Activated naive CD4-positive, alpha-beta T cell treated with anti-CD3 and anti-CD28 coated beads, Interleukin-2, amount 50 U/mL, for 24 hours (primary cell): ENCODE results near the gene DNTT.
A peak's percentile ranks its signal among the peaks of the same experiment; 100 is the strongest.

ENCODE experiments used
- H3K27ac Mint-ChIP-seq: one replicate; pipeline ENCODE4 v1.8.0; 2021; ENCODE audit warnings: mild to moderate bottlenecking, mixed read lengths
- H3K27me3 Mint-ChIP-seq: one replicate; pipeline ENCODE4 v1.8.0; 2021; ENCODE audit warnings: mixed read lengths
- H3K36me3 Mint-ChIP-seq: one replicate; pipeline ENCODE4 v1.8.0; 2021; ENCODE audit warnings: mixed read lengths
- H3K4me1 Mint-ChIP-seq: one replicate; pipeline ENCODE4 v1.8.0; 2021; ENCODE audit warnings: mixed read lengths
- H3K4me3 Mint-ChIP-seq: one replicate; pipeline ENCODE4 v1.8.0; 2021; ENCODE audit warnings: mild to moderate bottlenecking, mixed read lengths
- H3K9me3 Mint-ChIP-seq: one replicate; pipeline ENCODE4 v1.8.0; 2021; ENCODE audit warnings: mixed read lengths

DNTT gene

DNA sequence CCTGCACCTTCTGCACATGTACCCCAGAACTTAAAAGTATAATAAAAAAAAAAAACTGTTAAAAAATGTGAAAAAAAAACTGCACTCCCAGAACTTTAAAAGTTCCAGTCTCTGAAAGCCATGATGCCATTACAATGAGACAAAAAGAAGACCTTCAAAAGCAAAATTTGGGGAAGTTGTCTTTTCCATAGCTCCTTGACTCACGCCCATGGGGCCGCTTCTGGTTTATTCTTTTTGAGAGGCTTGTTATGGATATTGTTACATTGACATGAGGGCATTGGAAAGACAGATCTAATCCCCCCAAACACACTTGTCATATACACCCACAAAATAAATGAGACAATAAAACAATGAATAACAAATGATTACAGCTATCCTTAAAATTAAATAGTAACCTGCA is 33.7 kb upstream of the DNTT start:
- Mint-ChIP-seq H3K9me3 (no peaks in the 10 kb centered on the region), H3K27me3 (peaks cover 2% of the 10 kb centered on the region), H3K4me3 (no peak overlapping the region), H3K27ac (no peak overlapping the region), H3K36me3 (no peaks in the 10 kb centered on the region), H3K4me1 (no peaks in the 10 kb centered on the region)

DNA sequence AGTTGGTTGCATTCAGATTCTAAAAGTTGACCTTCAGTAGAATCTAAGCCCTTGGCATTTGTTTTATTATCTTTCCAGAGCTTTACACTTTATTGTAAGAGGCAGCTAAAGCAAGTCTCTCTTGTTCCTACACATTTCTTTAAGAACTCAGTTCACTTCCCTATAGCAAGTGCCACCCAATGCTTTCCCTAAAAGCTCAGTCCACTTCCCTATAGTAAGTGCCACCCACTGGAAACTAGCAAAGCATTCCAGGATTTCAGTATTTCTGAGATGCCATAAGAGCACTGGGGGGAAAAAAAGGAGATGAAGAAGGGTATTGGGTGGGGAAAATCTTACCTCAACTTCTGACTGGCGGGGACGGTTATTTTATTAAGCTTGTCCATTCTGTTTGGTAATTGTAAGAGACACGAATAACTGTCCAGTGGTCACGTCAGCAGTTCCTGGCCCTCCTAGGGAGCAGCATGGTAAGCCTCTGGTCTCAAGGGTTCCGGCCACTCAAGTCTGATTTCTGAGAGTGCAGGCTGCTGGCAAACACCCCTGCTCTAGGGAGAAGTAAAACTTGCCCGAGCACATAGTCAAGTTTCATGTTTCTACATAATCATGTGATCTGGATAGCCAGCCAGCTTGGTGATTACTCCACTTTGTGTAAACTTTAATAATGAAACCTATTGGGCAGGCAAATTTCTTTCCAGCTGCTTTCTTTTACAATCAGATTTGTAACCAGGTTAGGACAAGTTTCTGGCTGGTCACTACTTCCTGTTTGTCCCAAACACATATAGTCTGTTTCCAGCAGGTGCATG is 33.0 kb upstream of the DNTT start, which contains the start of gene BLNK:
BLNK (minus strand) TSS at position 554 of the 800 bp plus-strand sequence; CDS start at position 383, 171 bp downstream.
- Mint-ChIP-seq H3K36me3 (no peaks in the 10 kb centered on the region), H3K9me3 (no peaks in the 10 kb centered on the region), H3K27ac (no peak within 1 kb of the TSS), H3K4me1 (no peaks in the 10 kb centered on the region), H3K27me3 (peaks cover 2% of the 10 kb centered on the region), H3K4me3 (no peak within 1 kb of the TSS)

DNA sequence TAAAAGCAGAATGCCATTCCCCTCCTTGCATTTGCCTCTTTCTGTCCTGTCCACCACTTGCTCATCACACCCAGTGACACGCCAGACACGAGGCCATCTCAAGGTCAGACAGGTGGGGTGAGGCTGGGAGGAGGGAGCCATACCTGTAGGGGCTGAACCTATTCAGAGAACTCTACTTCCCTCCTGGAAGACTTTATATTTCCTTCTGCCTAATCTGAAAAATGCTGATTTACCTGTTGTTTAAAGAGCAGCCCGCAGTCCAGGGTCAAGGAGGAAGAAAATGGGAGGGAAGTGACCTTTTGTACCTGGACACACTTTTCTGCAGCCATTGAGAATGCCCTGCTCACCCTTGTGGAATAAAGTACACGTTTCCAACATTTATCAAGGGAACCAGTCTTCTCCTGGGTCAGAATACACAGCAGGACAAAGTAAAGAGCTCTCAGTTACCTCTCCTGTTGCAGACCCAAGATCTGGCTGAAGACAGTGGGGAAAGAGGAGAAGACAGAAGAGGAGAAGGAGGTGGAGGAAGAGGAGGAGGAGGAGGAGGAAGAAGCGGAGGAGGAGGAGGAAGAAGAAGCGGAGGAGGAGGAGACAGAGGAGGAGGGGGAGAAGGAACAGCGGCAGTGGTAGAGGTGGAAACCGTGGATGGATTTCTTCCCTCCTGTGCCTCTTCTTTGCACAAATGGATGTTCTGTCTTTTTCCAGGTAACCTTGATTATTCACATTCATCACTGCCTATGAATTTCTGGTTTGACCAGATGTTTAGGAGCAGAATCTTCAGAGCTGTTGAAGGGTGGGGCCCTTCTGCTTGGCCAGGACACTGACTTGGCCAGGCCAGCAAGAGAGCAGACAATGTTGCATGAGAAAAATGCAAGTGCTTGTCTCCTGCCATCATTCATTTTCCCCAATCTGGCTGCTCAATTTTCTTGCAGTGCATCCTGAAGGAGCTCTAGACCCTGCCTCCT is 31.6 kb upstream of the DNTT start:
- H3K27ac Mint-ChIP-seq: no peak overlapping the region
- no peaks in the 10 kb centered on the region for H3K36me3 Mint-ChIP-seq
- H3K27me3 Mint-ChIP-seq: peaks cover 2% of the 10 kb centered on the region
- H3K4me3 Mint-ChIP-seq: no peak overlapping the region
- H3K4me1 Mint-ChIP-seq: no peaks in the 10 kb centered on the region
- H3K9me3 Mint-ChIP-seq: no peaks in the 10 kb centered on the region

DNA sequence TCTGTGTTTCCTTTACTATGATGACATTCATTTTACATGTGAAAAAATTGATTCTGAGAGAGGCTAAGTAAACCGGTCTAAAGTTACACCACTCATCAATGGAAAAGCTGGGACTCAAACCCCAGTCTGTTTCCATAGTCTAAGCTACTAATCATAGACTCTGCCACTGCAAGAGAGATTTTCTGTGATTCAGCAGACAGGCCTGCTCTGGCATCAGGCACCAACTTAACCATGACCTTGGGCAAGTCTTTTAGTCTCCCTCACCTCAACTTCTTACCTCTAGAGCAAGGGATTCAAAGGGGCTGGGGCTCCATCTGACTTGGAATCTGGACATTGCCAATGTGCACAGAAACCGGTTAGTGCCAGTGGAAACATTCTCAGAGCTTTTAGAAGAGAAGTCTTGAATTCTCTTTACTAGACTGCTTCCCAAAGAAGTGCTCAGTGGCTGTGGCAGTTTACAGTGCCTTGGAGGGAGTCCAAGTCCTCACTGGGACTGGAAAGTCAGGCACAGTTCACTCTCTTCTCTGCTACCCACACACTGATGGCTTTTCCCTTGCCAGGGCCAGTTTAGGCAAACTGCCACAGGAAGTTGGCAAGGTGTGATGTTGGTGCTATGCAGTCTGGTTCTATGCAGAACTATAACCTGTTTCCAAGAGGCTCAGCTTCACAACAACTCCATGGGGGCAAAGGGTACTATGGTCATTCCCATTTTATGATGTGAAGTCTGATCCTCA is 28.4 kb upstream of the DNTT start:
- Mint-ChIP-seq H3K4me1 (no peaks in the 10 kb centered on the region), H3K27me3 (peaks cover 2% of the 10 kb centered on the region), H3K36me3 (no peaks in the 10 kb centered on the region), H3K9me3 (no peaks in the 10 kb centered on the region), H3K4me3 (no peak overlapping the region), H3K27ac (no peak overlapping the region)

DNA sequence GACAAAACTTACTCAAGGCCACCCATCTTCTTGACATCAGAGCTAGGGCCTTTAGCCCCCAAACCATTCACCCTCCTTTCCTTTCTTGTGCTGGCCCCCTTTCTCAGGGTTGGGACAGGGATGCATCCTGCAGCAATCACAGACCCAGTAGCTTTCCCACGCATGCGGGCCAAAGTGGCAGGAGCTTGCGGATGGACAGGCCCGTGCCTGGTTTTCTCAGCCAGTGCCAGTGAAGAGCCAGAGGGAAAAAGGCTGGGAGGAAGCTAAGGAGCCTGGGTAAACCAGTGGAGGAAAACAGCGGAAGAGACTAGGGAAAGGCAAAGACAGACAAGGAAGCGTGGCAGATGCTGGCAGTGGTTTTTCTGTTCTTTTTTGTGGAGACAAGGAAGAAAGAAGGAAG is 27.8 kb upstream of the DNTT start:
- H3K36me3 Mint-ChIP-seq: no peaks in the 10 kb centered on the region
- H3K9me3 Mint-ChIP-seq: no peaks in the 10 kb centered on the region
- H3K27ac Mint-ChIP-seq: no peak overlapping the region
- no peaks in the 10 kb centered on the region for H3K4me1 Mint-ChIP-seq
- H3K27me3 Mint-ChIP-seq: peaks cover 2% of the 10 kb centered on the region
- H3K4me3 Mint-ChIP-seq: no peak overlapping the region

DNA sequence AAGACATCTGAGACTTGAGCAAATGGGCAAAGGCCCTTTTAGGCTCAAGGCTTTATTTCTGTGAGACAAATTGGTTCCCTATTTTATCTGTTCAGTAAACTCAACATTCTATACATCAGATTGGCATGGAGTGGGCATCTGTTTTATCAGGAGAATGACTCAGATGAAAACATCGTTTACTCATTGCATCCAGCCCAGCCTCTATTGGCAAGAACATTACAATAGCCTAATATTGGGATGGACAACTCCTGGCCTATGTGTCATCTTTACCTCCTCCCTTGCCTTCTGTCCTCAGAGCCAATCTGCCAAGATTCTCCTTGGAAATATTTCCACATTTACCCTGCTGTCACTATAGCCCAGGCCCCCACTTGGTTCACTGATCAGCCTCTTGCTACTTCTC is 27.4 kb upstream of the DNTT start:
- Mint-ChIP-seq H3K9me3 (no peaks in the 10 kb centered on the region), H3K4me1 (no peaks in the 10 kb centered on the region), H3K36me3 (no peaks in the 10 kb centered on the region), H3K4me3 (no peak overlapping the region), H3K27ac (no peak overlapping the region), H3K27me3 (peaks cover 2% of the 10 kb centered on the region)

DNA sequence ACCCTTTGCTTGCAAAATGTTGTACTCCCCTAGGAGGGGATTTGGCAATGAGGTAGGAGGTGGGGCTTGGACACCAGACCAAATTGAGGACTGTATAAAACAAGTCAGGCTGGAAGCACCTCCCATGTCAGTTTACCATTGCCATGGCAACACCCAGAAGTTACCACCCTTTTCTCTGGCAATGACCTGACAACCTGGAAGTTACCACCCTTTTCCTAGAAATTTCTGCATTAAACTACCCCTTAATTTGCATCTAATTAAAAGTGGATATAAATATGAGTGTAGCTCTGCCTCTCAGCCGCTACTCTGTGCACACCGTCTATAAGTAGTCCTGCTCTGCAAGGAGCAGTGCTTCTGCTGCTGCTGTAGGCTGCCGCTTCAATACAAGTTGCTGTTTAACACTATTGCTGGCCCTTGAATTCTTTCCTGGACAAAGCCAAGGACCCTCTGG is 25.0 kb upstream of the DNTT start:
- H3K27ac Mint-ChIP-seq: no peak overlapping the region
- no peak overlapping the region for H3K4me3 Mint-ChIP-seq
- H3K27me3 Mint-ChIP-seq: peaks cover 2% of the 10 kb centered on the region
- no peaks in the 10 kb centered on the region for H3K36me3 Mint-ChIP-seq
- no peaks in the 10 kb centered on the region for H3K4me1 Mint-ChIP-seq
- H3K9me3 Mint-ChIP-seq: no peaks in the 10 kb centered on the region

DNA sequence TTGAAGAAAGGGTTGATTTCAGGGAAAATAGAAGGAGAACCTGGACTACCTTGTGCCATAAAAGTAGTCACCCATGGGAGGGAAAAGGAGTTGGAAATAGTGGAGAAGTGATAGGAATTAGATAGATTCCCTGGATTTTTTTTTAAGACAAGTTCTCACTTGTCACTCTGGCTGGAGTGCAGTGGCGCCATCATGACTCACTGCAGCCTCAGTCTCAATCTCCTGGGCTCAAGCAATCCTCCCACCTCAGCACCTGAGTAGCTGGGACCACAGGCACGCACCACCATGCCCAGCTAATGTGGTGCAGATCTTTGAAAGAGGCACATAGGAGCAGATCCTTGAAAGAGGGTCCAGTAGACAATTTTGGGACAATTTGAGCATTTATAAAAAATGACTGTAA is 23.4 kb upstream of the DNTT start:
- H3K4me1 Mint-ChIP-seq: no peaks in the 10 kb centered on the region
- H3K36me3 Mint-ChIP-seq: no peaks in the 10 kb centered on the region
- no peaks in the 10 kb centered on the region for H3K9me3 Mint-ChIP-seq
- no peak overlapping the region for H3K4me3 Mint-ChIP-seq
- no peak overlapping the region for H3K27ac Mint-ChIP-seq
- H3K27me3 Mint-ChIP-seq: peaks cover 2% of the 10 kb centered on the region

DNA sequence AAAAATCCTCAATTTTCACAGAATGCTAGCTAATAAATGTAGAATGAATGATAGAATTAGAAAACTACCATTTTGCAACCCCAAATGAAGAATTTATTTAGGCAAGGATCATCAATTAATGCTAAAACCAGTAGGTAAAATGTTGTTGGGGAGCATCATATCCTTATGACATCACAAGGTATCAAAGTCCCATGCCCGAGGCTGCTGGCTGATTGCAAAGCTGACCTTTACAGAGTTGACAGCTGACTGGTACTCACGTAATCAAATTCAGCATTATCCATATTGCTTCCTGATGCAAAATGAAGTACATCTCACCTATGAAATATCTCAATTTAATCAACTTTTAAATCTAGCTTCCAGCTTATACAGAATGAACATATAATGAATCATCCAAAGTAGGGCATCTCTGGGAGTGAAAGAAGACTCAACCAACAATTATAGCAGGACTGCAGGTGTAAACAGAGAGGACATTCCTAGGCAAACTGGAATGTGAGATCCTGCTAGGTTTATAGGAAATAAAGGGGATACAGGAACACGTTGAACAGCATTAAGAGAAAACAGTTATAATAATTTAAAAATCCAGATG is 22.7 kb upstream of the DNTT start:
- H3K4me1 Mint-ChIP-seq: no peaks in the 10 kb centered on the region
- H3K27me3 Mint-ChIP-seq: peaks cover 2% of the 10 kb centered on the region
- no peaks in the 10 kb centered on the region for H3K36me3 Mint-ChIP-seq
- H3K9me3 Mint-ChIP-seq: no peaks in the 10 kb centered on the region
- H3K27ac Mint-ChIP-seq: no peak overlapping the region
- H3K4me3 Mint-ChIP-seq: no peak overlapping the region

DNA sequence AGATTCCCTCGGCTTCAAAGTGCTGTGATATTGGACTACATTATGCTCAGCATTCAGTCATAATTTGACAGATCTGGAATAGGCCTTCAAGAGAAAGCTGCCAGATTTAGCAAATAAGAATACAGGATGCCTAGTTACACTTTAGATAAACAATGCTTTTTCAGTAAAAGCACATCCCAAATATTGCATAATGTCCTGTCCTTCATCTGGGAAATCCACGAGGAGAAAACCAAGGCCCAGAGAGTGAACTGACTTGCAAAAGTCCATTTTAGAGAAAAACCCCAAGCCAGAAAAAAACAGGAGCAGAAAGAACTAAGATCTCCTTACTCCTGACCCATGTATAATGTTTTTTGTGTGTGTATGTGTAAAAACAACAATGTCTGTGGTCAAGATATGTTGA is 20.9 kb upstream of the DNTT start:
- no peaks in the 10 kb centered on the region for H3K36me3 Mint-ChIP-seq
- no peak overlapping the region for H3K4me3 Mint-ChIP-seq
- no peaks in the 10 kb centered on the region for H3K27me3 Mint-ChIP-seq
- no peaks in the 10 kb centered on the region for H3K9me3 Mint-ChIP-seq
- no peak overlapping the region for H3K27ac Mint-ChIP-seq
- H3K4me1 Mint-ChIP-seq: peaks cover 16% of the 10 kb centered on the region

DNA sequence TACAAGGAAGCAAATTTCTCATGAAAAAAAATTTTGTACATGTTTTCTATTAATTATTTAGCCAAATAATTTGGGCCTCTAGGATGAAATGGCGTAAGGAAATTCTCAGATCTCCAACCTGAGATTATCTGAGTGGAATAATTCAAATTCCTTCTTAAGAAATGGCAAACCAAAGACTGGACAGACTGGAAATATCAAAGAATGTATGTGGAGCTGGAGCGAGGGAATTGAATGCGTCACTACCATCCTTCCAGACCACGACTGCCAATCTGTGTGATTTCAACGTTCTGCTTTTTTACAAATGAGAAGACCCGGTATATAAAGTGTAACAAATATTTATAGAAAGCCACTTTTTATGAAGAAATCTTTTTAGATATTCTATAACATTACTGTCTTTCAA is 20.5 kb upstream of the DNTT start:
- Mint-ChIP-seq H3K9me3 (no peaks in the 10 kb centered on the region), H3K27ac (no peak overlapping the region), H3K27me3 (no peaks in the 10 kb centered on the region), H3K4me1 (peaks cover 18% of the 10 kb centered on the region), H3K4me3 (no peak overlapping the region), H3K36me3 (no peaks in the 10 kb centered on the region)

DNA sequence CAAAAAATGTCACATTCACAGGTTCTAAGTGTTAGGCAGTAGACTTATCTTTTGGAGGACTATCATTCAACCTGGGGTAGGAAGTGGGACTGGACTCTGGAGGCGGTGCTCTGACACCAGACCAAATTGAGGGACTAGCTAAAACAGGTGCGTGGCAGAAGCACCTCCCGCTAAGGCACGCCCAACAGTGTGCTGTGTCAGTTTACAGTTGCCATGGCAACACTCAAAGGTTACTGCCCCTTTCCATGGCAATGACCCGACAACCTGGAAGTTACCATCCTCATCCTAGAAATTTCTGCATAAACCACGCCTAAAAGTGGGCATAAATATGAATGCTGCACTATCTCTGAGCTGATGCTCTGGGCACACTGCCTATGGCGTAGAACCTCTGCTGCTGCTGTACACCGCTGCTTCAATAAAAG is 18.9 kb upstream of the DNTT start:
- Mint-ChIP-seq H3K9me3 (no peaks in the 10 kb centered on the region), H3K36me3 (no peaks in the 10 kb centered on the region), H3K4me1 (peaks cover 18% of the 10 kb centered on the region), H3K27ac (no peak overlapping the region), H3K4me3 (no peak overlapping the region), H3K27me3 (no peaks in the 10 kb centered on the region)

DNA sequence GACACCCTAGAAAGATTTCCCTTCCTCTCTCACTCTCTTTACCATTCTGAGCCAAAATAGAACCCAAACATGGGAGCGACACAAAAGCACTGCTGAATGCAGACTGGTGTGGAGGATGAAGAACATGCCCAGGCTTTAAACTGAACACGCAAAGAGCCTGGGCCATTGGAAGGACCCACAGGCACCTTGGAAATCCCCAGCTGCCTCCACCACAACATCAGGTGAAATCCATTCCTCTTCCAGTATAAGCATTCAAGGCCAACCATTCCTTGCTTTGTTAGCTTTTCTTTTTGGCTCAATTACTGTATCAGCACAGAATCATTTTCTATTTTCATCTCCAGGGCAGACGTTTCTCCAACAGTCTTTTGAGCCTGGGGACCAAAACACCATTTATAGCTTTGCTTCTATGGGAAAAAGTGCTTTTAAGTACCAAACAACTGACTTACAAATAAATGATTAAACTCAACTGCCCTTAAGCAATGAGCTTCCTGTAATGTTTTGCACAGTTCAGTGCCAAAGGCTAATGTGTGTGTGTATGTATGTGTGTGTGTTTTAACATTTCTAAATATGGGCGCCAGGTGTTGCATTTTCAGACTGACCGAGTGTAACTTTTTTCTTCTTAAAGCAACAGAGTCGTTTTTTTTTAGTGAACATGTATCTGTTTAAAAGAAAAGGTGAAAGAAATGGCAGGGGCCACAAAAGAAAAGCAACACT is 16.7 kb upstream of the DNTT start:
- no peaks in the 10 kb centered on the region for H3K27me3 Mint-ChIP-seq
- peaks cover 21% of the 10 kb centered on the region for H3K4me1 Mint-ChIP-seq
- no peaks in the 10 kb centered on the region for H3K36me3 Mint-ChIP-seq
- peak overlapping the region; percentile 47 for H3K4me3 Mint-ChIP-seq
- H3K9me3 Mint-ChIP-seq: no peaks in the 10 kb centered on the region
- H3K27ac Mint-ChIP-seq: peak overlapping the region; percentile 26

DNA sequence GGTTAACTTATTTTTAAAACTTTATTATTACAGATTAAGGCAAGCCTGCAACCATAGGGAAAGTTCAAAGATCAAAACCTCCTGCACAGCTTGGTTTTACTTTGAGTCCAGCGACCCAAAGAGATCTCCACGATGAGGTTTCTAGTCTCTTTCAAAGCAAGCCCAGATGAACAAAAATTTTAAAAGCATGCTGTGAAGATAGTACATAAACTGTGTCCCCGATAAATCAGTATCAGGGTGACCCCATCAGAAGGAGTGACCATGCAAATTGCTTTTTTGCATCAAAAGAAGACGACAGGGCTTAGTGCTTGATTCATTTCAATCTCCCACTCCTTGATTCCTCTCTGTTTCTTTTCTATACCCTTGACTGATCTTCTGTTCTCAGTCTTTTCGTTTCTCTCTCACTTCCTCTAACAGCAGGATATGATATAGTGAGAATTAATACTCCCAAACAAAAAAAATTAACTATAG is 16.0 kb upstream of the DNTT start:
- Mint-ChIP-seq H3K27me3 (no peaks in the 10 kb centered on the region), H3K4me3 (peak overlapping the region; percentile 47), H3K4me1 (peaks cover 21% of the 10 kb centered on the region), H3K9me3 (no peaks in the 10 kb centered on the region), H3K36me3 (no peaks in the 10 kb centered on the region), H3K27ac (no peak overlapping the region)
